Measurements from ENCODE around the gene TSHZ3. TPM values are rescaled to one million over a fixed set of nuclear protein-coding genes. Genes with fewer than 3 reads are reported as not detected.

TSHZ3 gene
- total and polyA plus RNA-seq, 2 of the 8 experiments (the other 6 are each of a cell fraction or from before 2014, with no cell fraction given) = 3.1 to 12.3 TPM

DNA sequence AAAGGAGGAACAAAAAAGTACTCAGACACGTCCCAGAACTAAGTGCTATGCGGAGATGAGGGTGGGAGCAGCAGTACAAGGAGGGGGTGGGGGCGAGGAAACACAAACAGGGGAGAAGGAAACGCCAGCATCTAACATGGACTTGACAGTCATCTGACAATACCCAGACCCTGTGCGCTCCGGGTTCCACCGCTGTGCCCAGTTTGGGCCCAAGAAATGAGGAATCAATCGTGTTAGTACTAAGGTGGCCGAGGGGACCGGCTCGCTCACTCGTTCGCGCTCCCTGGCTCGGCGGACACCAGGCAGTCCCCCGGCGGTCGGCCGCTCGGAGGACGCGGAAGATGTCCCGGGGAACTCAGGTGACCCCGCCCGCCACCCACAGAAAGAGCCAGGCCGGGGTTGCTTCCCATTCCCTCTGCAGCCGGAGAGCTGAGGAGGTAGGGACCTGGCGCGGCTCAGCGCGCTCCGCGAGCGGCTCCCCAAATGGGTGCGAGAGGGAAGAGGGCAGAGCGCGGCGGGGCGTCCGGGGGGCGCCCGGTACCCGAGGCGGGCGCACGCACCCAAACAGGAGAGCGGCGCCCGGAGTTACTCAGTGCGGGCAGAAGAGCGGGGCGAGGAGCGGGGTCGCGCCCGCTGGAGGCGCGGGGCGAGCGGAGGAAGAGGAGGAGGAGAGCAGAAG is 616 bp downstream of the TSHZ3 start (continued):
- TF ChIP-seq, protein P1, sequence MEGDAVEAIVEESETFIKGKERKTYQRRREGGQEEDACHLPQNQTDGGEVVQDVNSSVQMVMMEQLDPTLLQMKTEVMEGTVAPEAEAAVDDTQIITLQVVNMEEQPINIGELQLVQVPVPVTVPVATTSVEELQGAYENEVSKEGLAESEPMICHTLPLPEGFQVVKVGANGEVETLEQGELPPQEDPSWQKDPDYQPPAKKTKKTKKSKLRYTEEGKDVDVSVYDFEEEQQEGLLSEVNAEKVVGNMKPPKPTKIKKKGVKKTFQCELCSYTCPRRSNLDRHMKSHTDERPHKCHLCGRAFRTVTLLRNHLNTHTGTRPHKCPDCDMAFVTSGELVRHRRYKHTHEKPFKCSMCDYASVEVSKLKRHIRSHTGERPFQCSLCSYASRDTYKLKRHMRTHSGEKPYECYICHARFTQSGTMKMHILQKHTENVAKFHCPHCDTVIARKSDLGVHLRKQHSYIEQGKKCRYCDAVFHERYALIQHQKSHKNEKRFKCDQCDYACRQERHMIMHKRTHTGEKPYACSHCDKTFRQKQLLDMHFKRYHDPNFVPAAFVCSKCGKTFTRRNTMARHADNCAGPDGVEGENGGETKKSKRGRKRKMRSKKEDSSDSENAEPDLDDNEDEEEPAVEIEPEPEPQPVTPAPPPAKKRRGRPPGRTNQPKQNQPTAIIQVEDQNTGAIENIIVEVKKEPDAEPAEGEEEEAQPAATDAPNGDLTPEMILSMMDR (IDR thresholded peaks at IDR 0.05; ENCODE audit: control extremely low read depth in 1 of 3, insufficient read depth in 1 of 3, low read depth in 1 of 3, low read length in 3 of 3) = no peak
- TF ChIP-seq CBX8 (IDR thresholded peaks at IDR 0.05; ENCODE audit: borderline replicate concordance, low read depth, low read length) = no peak
- TF ChIP-seq BCL11A (IDR thresholded peaks at IDR 0.05; ENCODE audit: low read depth in 2 of 2, low read length in 2 of 2) = no peak
- TF ChIP-seq KDM4A (IDR thresholded peaks at IDR 0.05; ENCODE audit: low read depth, low read length, severe bottlenecking) = peak; percentile 73
- no peak for TF ChIP-seq CBX5 (IDR thresholded peaks at IDR 0.05; ENCODE audit: low read depth, low read length)
- peak; percentile 36; the same call in 1 of the 2 replicates for TF ChIP-seq RBBP5 (IDR thresholded peaks at IDR 0.05; ENCODE audit: borderline replicate concordance, low read depth, low read length)
- peak; percentile 84 for TF ChIP-seq ASH2L (IDR thresholded peaks at IDR 0.05; ENCODE audit: low read length)
- TF ChIP-seq RNF2 (IDR thresholded peaks at IDR 0.05; ENCODE audit: borderline replicate concordance, low read depth, low read length, missing control alignments, poor library complexity, severe bottlenecking) = peak; percentile 31
- TF ChIP-seq YY1 (IDR thresholded peaks at IDR 0.05; ENCODE audit: low read depth, low read length) = no peak
- TF ChIP-seq RAD21 (IDR thresholded peaks at IDR 0.05 in 1 of 2, conservative IDR thresholded peaks at IDR 0.05 in 1 of 2; ENCODE audit: low read depth in 2 of 2, low read length in 2 of 2) = no peak
